ENCODE data around the gene MKNK1. TPM values are rescaled to one million over a fixed set of nuclear protein-coding genes. Genes with fewer than 3 reads are reported as not detected.

MKNK1 gene
- total RNA-seq, 1 experiment from 2014 or later: 22.7 TPM

DNA sequence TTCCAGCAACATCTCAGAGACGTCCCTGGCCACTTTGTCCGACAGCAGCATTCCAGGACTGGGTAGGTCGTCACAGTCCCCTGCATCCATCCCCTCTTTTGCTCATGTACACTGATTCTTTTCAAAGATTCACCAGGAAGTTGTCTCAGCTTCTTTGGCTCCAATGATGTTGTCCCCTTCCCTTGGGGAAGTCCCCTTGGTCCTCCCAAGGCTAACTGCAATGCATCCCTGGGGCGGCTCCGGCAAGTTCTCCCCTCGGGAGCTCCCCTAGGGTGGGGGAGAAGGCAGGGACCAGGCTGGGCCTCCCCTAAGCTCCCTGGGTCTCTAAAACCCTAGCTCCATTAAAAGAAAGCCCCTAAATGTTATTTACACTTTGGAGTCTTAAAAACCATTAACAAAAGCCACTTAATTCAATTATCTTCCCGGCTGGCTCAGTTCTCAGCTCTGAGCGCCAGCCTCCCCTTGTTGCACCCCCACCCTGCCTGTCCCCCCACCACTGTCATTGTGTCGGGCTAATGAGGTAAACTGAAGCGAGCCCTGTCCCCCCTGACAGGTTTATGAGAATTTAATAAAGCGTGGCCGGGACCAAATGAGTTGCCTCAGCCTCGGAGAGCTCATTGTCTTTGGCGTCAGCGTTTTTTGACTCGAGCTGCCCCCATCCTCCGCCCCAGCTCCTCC, 77.9 kb downstream of the MKNK1 start:
- Mint-ChIP-seq H3K4me3 (ENCODE audit: unreplicated experiment) (no peak overlapping the region), H3K27ac (ENCODE audit: unreplicated experiment) (no peak overlapping the region), H3K9me3 (ENCODE audit: unreplicated experiment) (no peaks in the 10 kb centered on the region), H3K36me3 (ENCODE audit: insufficient read depth, unreplicated experiment) (no peaks in the 10 kb centered on the region), H3K27me3 (ENCODE audit: insufficient read depth, unreplicated experiment) (peaks cover 5% of the 10 kb centered on the region), H3K4me1 (ENCODE audit: low read depth, unreplicated experiment) (peaks cover 6% of the 10 kb centered on the region)
- DNase-seq: no peak
- Histone ChIP-seq H3K27me3 (replicated peaks; ENCODE audit: control insufficient read depth, insufficient read depth, low read length) (no peaks in the 10 kb centered on the region), H3K4me3 (ENCODE audit: low read depth, low read length) (no peak overlapping the region), H3K36me3 (ENCODE audit: control insufficient read depth, insufficient read depth, low read length) (no peaks in the 10 kb centered on the region), H3K9me3 (no peaks in the 10 kb centered on the region), H3K4me1 (no peaks in the 10 kb centered on the region)
- TF ChIP-seq CTCF (IDR thresholded peaks at IDR 0.05; ENCODE audit: insufficient read depth in 1 of 2, low read depth in 1 of 2, low read length in 1 of 2, severe bottlenecking in 1 of 2, unreplicated experiment in 1 of 2): no peak
- POLR2A ChIA-PET: no interaction called here
- CTCF ChIA-PET: interaction anchor here (1.0 to 3.7 kb wide), 3 partner anchors 46 to 79 kb away, joined by 3 to 17 read pairs (median 3); no protein-coding TSS in a partner anchor
- BruUV-seq (replicated peaks): no TSS peak
- intact Hi-C loops (cut with micrococcal nuclease; ENCODE audit: unreplicated experiment): no loop called here

- DNase-seq: no peak
- Histone ChIP-seq H3K9me3 (no peaks in the 10 kb centered on the region), H3K4me3 (ENCODE audit: low read depth, low read length) (no peak overlapping the region), H3K36me3 (ENCODE audit: control insufficient read depth, insufficient read depth, low read length) (no peaks in the 10 kb centered on the region), H3K27me3 (replicated peaks; ENCODE audit: control insufficient read depth, insufficient read depth, low read length) (no peaks in the 10 kb centered on the region), H3K4me1 (no peaks in the 10 kb centered on the region)
- CTCF ChIA-PET: interaction anchor here (1.0 to 3.7 kb wide), 2 partner anchors 49 to 78 kb away, joined by 3 to 17 read pairs; no protein-coding TSS in a partner anchor
- BruUV-seq (replicated peaks): no TSS peak
- intact Hi-C loops (cut with micrococcal nuclease; ENCODE audit: unreplicated experiment): no loop called here
- Mint-ChIP-seq H3K27me3 (ENCODE audit: insufficient read depth, unreplicated experiment) (peaks cover 4% of the 10 kb centered on the region), H3K9me3 (ENCODE audit: unreplicated experiment) (no peaks in the 10 kb centered on the region), H3K4me3 (ENCODE audit: unreplicated experiment) (no peak overlapping the region), H3K4me1 (ENCODE audit: low read depth, unreplicated experiment) (peaks cover under 1% of the 10 kb centered on the region), H3K36me3 (ENCODE audit: insufficient read depth, unreplicated experiment) (no peaks in the 10 kb centered on the region), H3K27ac (ENCODE audit: unreplicated experiment) (no peak overlapping the region)
- POLR2A ChIA-PET: no interaction called here
- no peak for TF ChIP-seq CTCF (IDR thresholded peaks at IDR 0.05; ENCODE audit: insufficient read depth in 1 of 2, low read depth in 1 of 2, low read length in 1 of 2, severe bottlenecking in 1 of 2, unreplicated experiment in 1 of 2)
These were observed 78.7 kb downstream of the MKNK1 start for GRCh38 chr1:46525253-46525983.

DNA sequence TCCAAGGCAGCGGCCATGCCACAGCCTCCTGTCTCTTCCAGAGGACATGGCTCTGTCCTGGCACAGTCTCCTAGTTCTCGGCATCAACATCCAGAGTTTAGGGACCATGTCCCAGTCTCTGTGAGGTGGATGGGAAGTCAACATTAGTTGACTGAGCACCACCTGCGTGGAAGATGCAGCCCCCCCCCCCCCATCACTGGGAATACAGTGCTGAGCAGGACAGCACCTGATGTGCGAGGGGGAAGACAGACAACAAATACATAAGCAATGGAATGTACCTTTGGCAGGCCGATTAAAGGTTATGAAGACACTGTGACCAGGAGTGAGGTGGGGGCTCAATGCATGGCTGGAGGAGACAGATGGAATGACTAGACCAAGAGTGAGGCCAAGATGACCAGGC, 79.2 kb downstream of the MKNK1 start:
- intact Hi-C loops (cut with micrococcal nuclease; ENCODE audit: unreplicated experiment): no loop called here
- Mint-ChIP-seq H3K27me3 (ENCODE audit: insufficient read depth, unreplicated experiment) (peaks cover 4% of the 10 kb centered on the region), H3K4me3 (ENCODE audit: unreplicated experiment) (no peak overlapping the region), H3K27ac (ENCODE audit: unreplicated experiment) (no peak overlapping the region), H3K36me3 (ENCODE audit: insufficient read depth, unreplicated experiment) (no peaks in the 10 kb centered on the region), H3K9me3 (ENCODE audit: unreplicated experiment) (no peaks in the 10 kb centered on the region), H3K4me1 (ENCODE audit: low read depth, unreplicated experiment) (no peaks in the 10 kb centered on the region)
- no TSS peak for BruUV-seq (replicated peaks)
- ChIA-PET CTCF (no interaction called here), POLR2A (no interaction called here)
- H3K27me3 ChIP-seq (replicated peaks; ENCODE audit: control insufficient read depth, insufficient read depth, low read length): no peaks in the 10 kb centered on the region
- DNase-seq: no peak
- no peaks in the 10 kb centered on the region for H3K4me1 ChIP-seq
- no peaks in the 10 kb centered on the region for H3K36me3 ChIP-seq (ENCODE audit: control insufficient read depth, insufficient read depth, low read length)
- no peaks in the 10 kb centered on the region for H3K9me3 ChIP-seq
- no peak overlapping the region for H3K4me3 ChIP-seq (ENCODE audit: low read depth, low read length)
- no peak for TF ChIP-seq CTCF (IDR thresholded peaks at IDR 0.05; ENCODE audit: insufficient read depth in 1 of 2, low read depth in 1 of 2, low read length in 1 of 2, severe bottlenecking in 1 of 2, unreplicated experiment in 1 of 2)
